Measurements from ENCODE around the gene NFIX. TPM values are rescaled to one million over a fixed set of nuclear protein-coding genes. Genes with fewer than 3 reads are reported as not detected.
A peak's percentile ranks its signal among the peaks of the same experiment; 100 is the strongest.

Gene NFIX
- total and polyA plus RNA-seq, 2 of the 13 experiments (the other 11 are each of a cell fraction or from before 2014, with no cell fraction given), result 3.4 to 5.4 TPM

DNA sequence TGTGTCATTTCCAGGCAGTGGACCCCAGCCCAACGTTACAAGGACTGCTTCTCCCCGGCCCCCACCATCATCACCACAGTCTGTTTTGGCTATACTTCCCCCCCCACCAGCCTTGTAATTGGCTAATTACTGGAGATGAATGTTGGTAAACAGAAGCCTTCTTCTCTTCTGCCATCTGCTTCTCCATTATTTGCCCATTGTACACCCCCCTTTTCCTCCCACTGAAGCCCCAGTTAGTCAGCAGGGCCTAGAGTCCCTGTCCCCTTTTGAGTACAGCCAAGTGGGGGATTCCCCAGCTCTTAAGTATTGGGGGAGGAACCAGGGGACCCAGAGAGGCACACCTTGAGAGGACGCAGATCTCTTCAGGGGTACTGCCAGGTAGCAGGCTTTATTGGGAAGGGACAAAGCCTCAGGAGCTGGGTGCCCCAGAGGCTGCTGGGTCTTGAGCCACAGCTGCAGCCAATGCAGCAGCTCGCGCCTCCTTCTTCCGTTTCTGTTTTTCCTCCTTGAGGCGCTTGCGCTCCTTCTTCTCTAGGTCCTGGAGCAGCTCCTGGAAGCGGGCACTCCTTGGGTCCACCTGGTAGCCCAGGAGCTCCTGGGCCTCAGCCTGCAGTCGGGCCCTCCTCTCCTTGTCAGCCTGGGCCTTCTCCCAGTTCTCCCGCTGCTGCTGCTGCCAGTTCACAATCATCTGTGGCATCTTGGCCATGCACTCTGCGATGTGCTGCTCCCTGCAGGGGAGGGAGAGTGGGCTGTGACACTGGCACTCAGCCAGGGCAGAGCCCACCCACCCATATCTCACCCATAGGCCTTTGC is 41.3 kb upstream of the NFIX start (continued):
- TF ChIP-seq, protein P1, sequence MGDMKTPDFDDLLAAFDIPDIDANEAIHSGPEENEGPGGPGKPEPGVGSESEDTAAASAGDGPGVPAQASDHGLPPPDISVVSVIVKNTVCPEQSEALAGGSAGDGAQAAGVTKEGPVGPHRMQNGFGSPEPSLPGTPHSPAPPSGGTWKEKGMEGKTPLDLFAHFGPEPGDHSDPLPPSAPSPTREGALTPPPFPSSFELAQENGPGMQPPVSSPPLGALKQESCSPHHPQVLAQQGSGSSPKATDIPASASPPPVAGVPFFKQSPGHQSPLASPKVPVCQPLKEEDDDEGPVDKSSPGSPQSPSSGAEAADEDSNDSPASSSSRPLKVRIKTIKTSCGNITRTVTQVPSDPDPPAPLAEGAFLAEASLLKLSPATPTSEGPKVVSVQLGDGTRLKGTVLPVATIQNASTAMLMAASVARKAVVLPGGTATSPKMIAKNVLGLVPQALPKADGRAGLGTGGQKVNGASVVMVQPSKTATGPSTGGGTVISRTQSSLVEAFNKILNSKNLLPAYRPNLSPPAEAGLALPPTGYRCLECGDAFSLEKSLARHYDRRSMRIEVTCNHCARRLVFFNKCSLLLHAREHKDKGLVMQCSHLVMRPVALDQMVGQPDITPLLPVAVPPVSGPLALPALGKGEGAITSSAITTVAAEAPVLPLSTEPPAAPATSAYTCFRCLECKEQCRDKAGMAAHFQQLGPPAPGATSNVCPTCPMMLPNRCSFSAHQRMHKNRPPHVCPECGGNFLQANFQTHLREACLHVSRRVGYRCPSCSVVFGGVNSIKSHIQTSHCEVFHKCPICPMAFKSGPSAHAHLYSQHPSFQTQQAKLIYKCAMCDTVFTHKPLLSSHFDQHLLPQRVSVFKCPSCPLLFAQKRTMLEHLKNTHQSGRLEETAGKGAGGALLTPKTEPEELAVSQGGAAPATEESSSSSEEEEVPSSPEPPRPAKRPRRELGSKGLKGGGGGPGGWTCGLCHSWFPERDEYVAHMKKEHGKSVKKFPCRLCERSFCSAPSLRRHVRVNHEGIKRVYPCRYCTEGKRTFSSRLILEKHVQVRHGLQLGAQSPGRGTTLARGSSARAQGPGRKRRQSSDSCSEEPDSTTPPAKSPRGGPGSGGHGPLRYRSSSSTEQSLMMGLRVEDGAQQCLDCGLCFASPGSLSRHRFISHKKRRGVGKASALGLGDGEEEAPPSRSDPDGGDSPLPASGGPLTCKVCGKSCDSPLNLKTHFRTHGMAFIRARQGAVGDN (CRISPR knock-in tag; IDR thresholded peaks at IDR 0.05), result peak; percentile 19; the same call in 1 of the 2 replicates
- TF ChIP-seq, protein P2, sequence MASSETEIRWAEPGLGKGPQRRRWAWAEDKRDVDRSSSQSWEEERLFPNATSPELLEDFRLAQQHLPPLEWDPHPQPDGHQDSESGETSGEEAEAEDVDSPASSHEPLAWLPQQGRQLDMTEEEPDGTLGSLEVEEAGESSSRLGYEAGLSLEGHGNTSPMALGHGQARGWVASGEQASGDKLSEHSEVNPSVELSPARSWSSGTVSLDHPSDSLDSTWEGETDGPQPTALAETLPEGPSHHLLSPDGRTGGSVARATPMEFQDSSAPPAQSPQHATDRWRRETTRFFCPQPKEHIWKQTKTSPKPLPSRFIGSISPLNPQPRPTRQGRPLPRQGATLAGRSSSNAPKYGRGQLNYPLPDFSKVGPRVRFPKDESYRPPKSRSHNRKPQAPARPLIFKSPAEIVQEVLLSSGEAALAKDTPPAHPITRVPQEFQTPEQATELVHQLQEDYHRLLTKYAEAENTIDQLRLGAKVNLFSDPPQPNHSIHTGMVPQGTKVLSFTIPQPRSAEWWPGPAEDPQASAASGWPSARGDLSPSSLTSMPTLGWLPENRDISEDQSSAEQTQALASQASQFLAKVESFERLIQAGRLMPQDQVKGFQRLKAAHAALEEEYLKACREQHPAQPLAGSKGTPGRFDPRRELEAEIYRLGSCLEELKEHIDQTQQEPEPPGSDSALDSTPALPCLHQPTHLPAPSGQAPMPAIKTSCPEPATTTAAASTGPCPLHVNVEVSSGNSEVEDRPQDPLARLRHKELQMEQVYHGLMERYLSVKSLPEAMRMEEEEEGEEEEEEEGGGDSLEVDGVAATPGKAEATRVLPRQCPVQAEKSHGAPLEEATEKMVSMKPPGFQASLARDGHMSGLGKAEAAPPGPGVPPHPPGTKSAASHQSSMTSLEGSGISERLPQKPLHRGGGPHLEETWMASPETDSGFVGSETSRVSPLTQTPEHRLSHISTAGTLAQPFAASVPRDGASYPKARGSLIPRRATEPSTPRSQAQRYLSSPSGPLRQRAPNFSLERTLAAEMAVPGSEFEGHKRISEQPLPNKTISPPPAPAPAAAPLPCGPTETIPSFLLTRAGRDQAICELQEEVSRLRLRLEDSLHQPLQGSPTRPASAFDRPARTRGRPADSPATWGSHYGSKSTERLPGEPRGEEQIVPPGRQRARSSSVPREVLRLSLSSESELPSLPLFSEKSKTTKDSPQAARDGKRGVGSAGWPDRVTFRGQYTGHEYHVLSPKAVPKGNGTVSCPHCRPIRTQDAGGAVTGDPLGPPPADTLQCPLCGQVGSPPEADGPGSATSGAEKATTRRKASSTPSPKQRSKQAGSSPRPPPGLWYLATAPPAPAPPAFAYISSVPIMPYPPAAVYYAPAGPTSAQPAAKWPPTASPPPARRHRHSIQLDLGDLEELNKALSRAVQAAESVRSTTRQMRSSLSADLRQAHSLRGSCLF (CRISPR knock-in tag; IDR thresholded peaks at IDR 0.05; ENCODE audit: borderline replicate concordance), result no peak
